HG02759 (cell line): ENCODE results near the gene OLIG1.

Source experiments
- ATAC-seq: cut with Tn5 transposase; IDR thresholded peaks from one replicate; pipeline ENCODE4 v1.9.1; 2021; ENCODE audit warnings: mild to moderate bottlenecking, moderate library complexity; ENCODE audit not compliant: unreplicated experiment

OLIG1 gene

DNA sequence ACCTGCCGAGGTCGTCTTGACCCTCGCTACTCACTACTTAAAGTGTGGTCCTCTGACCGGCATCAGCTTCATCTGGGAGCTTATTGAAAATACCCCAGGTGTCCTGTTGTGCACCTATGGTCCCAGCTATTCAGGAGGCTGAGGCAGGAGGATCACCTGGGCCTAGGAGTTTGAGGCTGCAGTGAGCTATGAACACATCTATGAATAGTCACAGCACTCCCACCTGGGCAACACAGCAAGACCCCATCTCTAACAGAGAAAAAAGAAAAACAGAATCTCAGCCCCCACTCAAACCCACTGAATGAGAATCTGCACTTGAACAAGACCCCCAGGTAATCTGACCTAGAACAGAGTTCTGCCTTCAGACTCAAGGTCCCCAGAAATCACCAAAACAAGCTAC, 8.7 kb upstream of the OLIG1 start:
- no peak for ATAC-seq

DNA sequence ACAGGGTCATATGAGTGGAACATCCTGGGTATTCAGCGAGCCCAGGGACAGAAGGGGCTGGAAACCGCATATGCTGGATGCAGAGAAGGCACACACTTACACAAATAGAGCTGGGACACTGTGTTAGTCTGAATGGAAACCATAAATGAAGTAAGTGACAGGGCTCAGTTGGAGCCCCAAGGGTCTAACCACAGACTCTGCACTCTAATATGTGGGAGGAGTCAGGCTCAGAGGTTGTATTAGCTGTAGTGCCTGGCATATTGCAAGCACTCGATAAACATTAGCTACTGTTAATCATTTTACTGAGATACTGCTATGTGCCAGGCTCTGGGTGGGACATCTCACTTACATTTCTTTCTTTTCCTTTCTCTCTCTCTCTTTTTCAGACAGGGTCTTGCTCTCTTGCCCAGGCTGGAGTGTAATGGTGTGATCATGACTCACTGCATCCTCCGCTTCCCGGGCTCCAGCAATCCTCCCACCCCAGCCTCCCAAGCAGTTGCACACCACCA, 6.5 kb upstream of the OLIG1 start:
- no peak for ATAC-seq

- ATAC-seq: no peak
These were observed 5.9 kb upstream of the OLIG1 start for GRCh38 chr21:33063907-33064622.

GRCh38 chr21:33064623-33065390, 5.1 kb upstream of the OLIG1 start:
- no peak for ATAC-seq

DNA sequence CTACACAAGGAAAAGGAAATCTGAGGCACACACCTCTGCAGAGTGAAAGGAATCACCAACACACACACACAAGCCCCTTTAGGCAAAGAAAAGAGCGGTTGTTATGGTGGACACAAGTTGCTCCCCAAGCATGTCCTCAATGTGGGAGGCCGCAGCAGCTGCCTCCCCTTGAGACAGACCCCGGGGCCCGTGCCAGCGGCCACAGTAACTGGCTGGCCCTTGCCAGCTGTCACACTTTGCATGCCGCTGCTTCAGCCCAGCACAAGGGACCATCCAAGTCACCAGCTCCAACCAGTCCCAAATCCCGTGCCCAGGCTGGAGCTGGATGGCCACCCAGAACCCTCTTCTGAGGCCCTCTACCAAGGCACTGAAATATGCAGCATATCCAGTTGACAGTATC, 2.9 kb upstream of the OLIG1 start:
- ATAC-seq: no peak

DNA sequence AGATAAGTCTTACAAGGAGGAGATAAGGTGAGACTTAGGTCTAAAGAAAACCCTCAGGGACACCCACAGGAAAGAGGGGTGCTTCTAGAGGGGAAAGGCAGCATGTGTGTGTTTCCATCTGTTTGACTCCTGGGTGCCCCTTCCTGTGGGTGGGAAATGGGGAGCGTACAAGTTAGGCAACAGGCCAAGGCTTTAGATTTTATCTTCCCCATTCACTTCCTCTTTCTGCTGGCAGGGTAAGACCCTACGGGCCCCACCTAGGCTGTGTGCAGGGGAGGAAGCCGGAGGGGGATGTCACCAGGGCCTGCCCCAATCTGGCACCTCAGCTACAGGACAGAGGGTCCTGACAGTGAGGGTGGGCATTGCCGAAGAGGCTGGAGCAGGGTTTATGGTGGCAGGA, 2.5 kb upstream of the OLIG1 start:
- ATAC-seq: no peak

DNA sequence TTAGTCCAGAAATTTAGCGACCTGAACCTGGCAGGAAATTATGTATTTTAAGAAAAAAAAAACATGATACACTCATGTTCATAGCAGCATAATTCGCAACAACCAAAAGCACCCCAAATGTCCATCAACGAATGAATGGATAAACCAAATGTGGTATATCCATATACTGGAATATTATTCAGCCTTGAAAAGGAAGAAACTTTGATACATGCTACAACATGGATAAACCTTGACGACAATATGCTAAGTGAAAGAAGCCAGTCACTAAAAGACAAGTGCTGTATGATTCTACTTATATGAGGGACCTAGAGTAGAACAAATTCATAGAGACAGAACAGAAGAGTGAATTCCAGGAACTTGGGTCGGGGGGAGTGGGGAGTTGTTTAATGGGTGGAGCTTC, 698 bp upstream of the OLIG1 start:
- ATAC-seq: no peak

- ATAC-seq: no peak
These were observed 322 bp upstream of the OLIG1 start for GRCh38 chr21:33069645-33069993.

DNA sequence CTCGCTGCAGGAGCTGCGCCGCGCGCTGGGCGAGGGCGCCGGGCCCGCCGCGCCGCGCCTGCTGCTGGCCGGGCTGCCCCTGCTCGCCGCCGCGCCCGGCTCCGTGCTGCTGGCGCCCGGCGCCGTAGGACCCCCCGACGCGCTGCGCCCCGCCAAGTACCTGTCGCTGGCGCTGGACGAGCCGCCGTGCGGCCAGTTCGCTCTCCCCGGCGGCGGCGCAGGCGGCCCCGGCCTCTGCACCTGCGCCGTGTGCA, 730 bp downstream of the OLIG1 start:
- no peak for ATAC-seq

GRCh38 chr21:33070998-33071769, 1.2 kb downstream of the OLIG1 start:
- no peak for ATAC-seq

- ATAC-seq: no peak
These were observed 1.9 kb downstream of the OLIG1 start for GRCh38 chr21:33071770-33072306.

DNA sequence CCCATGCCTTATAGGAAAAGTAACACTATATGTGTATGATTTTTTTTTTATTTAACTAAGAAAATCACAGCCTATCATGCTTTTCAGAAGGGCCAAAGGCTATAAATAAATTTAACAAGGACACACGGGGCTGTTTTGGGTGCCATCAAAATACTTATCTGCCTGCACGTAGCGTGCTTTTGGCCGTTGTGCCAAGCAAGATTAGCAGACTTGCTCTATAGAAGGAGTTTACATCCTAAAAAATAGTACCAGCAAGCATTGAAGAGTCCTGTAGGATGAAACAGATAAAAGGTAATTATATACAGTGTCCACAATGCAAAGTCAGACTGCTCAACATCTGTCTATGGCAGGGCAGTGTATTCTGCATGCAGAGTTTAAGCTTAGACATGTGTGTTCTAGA, 3.7 kb downstream of the OLIG1 start:
- no peak for ATAC-seq

DNA sequence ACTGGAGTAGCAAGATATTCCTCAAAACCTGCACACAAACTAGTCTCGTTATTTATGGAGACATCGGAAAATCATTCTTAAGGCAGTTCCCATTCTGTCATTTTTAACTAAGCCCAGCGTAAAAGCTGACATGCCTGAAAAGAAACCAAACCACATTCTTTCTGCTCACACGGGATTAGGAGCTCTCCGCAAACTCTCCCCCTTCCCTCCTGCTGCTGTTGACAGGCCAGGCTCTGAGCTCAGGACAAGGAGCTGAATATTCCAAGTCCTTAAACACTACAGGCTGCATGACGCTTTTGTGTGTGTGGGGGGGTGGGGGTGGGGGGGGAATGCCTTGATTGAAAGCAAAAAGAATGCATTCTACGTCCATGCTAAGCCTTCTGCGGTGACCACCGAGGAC, 5.2 kb downstream of the OLIG1 start:
- no peak for ATAC-seq

- no peak for ATAC-seq
These were observed 5.8 kb downstream of the OLIG1 start for GRCh38 chr21:33075596-33076195.

DNA sequence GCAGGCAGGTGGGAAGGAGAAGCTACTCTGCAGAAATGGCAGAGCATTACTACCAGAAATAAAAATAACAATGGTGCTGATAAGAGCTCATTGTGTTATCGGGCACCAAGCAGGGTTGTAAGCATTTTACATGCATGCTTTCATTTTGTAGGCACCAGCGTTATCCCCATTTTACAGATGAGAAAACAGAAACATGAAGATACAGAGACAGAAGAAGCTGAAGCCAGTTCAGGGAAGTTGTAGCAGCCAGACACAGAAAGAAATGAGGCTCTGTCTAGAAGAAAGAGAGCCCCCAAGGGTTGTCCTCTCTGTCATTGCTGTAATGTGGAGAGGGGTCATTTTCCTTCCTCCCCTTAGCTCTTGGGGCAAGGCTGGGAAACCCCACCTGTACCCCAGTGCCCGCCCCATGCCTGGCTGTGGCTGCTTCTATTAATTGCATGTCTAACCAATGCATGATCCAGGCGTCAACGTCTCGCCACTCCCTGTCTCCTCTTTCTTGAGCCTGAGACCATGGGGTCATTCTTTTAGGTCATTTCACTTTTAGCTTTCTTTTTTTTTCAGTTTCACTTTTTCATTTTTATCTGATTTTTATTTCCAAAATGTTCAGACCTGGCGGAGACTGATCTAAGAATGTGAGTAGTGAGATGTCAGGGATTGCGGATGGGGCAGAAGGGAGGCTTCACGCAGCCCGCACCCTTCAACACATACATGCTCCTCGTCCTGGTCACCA, 6.8 kb downstream of the OLIG1 start:
- no peak for ATAC-seq

DNA sequence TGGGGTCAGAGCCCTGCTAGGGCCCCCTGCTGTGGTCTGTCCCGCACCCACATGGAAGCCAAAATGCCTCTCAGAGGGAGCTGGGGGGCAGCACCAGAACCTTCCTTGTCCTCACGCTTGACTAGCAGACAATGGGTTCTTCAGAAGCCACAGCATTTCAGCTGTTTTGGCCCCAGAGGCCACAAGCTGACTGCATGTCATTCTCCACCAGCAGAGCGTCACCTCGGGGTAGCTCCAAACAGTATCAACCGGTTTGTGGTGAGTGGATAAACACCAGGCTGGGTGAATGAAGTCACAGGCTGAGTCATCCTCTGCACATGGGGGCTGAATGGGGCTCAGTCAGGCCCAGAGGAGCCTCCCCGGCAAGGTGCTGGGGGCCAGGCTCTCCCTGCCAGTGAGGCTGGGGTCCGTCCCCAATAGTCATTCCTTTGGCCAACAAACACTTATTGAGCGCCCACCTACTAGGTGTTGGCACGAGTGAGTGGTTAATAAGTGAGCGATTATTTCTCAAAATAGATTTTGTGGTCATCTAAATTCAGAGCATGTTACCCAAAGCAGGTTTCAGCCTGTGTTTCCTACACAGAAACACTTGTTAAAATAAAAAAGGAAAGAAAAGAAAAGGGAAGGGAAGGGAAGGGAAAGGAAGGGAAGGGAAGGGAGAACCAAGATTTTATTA, 9.1 kb downstream of the OLIG1 start:
- ATAC-seq: peak; percentile 97

DNA sequence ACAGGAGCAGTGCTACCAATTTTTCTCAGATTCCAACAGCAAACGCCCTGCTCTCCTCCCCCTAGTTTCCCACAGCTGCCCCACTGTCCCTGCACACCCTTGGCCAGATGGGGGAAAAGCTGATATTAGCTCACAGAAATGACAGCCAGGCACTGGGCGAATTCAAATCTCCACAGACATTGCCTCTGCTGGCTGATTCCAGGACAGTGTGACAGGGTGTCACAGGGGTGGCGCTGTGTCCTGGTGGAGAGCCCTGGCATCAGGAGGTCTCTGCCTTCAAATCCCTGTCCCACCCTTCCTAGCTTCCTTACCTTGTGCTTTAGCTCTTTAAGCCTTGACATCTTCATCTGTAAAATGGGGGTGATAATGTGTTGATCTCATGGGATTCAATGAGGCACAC, 10.4 kb downstream of the OLIG1 start:
- no peak for ATAC-seq

DNA sequence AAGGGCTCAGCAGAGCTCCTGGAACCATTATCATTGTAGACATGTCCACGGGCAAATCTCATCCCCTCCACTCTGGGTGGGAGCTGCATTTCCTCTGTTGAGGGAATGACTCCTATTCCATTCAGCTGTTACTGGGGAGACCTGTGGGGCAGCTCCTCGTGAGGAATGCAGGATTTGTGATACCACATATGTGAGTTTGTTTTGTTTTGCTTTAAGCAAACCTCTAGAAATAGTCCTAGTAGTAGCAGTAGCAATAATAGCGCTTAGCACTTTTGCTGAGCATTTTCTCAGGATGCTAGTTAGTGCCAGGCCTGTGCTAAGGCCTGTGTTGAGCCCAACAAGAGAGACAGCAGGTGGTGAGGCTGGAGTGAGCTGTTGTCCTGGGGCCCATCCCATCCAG, 10.8 kb downstream of the OLIG1 start:
- ATAC-seq: no peak

DNA sequence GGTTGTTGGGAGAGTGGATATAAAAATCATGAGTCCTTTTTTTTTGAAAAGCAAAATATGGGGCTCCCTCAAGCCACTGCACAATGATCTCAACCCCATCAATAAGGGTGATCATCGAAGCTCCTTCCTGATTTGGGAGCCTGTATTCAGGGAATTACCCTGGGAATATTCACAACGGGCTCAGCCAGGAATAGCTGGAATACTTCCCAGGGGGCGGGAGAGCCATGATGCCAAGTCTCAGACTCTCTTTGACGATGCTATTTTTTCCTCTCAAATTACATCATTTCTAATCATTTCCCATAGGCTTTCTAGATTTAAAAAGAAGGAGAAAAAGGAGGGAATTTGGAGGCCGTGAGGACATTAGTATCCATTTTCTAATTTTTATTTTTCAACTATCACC, 18.4 kb downstream of the OLIG1 start:
- no peak for ATAC-seq
